CMK (cell line): ENCODE results near the gene ICAM3.

Experiments used
- DNase-seq: peaks from one replicate; pipeline ENCODE4 v3.0.0-alpha.2; 2010; ENCODE audit warnings: low read depth

The ICAM3 gene

GRCh38 chr19:10318807-10319682 lies 20.4 kb downstream of the ICAM3 start:
- DNase-seq = no peak

- DNase-seq = no peak
These were observed 21.5 kb downstream of the ICAM3 start for GRCh38 chr19:10317857-10318462.

- DNase-seq = no peak
These were observed 22.2 kb downstream of the ICAM3 start for GRCh38 chr19:10317045-10317856.

GRCh38 chr19:10316229-10317044 lies 23.0 kb downstream of the ICAM3 start:
- DNase-seq = no peak

GRCh38 chr19:10315335-10316214 lies 23.8 kb downstream of the ICAM3 start, which contains the start of gene FDX2:
Gene FDX2 (minus strand): TSS chr19:10316015. CDS start chr19:10315996, 19 bp downstream.
- no peak for DNase-seq

GRCh38 chr19:10309423-10309822 lies 30.0 kb downstream of the ICAM3 start, which contains the start of gene ZGLP1:
Gene ZGLP1 (minus strand): TSS chr19:10309815.
- no peak for DNase-seq

GRCh38 chr19:10306327-10306726 lies 33.1 kb downstream of the ICAM3 start:
- DNase-seq = no peak

GRCh38 chr19:10305139-10305806 lies 34.2 kb downstream of the ICAM3 start:
- no peak for DNase-seq

GRCh38 chr19:10299545-10300458 lies 39.6 kb downstream of the ICAM3 start:
- DNase-seq = peak; percentile 94

- DNase-seq = no peak
These were observed 43.4 kb downstream of the ICAM3 start for GRCh38 chr19:10295847-10296591.

- DNase-seq = no peak
These were observed 44.0 kb downstream of the ICAM3 start for GRCh38 chr19:10295305-10295846.

GRCh38 chr19:10294368-10294697 lies 45.1 kb downstream of the ICAM3 start:
- DNase-seq = no peak

GRCh38 chr19:10293637-10294367 lies 45.6 kb downstream of the ICAM3 start:
- no peak for DNase-seq

- no peak for DNase-seq
These were observed 46.4 kb downstream of the ICAM3 start for GRCh38 chr19:10292789-10293636.

GRCh38 chr19:10292206-10292788 lies 47.1 kb downstream of the ICAM3 start:
- peak; percentile 88 for DNase-seq
